GM19193 (cell line): ENCODE measurements around the gene TRERF1.

Source experiments
- POLR2A ChIP-seq: IDR thresholded peaks from 4 replicates; pipeline ENCODE4 v1.6.1; 2011; ENCODE audit not compliant: insufficient read depth, insufficient read length; ENCODE audit errors: extremely low read depth

The TRERF1 gene

DNA sequence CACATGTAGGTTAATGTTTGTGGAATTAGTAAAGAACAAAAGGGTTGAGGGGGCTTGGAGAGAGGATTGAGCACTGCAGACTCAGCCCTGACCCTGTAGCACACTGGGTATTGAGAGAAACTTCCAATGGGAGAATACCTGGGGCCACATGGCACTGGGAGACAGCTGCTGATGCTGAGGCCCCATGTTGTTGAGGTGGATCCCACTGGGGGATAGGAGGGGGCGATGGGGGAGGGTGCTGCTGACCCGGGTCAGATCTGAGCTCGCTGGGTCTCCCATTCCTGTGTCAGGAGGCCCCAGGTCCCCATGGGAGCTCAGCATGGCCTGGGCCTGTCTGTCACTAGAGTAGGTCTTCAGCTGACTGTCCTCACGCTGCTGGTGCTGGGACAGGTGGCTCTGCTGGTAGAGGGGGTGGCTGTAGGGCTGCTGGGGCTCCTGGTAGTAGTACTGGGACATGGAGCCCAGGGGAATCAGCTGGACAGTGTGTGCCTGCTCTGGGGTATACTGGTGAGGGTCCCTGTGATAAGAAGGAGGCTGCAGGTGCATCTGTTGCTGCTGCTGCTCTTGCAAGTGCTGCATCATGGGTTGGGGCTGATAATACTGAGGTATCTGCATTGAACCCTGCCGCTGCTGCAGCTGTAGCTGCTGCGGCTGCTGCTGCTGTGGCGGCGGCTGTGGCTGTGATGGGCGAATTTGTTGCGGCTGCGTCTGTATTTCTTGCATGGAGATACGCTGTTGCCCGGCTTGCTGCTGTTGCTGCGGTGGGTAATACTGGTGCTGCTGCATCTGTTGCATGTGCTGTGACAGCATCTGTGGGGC, 183.5 kb downstream of the TRERF1 start:
- TF ChIP-seq POLR2A, result no peak

DNA sequence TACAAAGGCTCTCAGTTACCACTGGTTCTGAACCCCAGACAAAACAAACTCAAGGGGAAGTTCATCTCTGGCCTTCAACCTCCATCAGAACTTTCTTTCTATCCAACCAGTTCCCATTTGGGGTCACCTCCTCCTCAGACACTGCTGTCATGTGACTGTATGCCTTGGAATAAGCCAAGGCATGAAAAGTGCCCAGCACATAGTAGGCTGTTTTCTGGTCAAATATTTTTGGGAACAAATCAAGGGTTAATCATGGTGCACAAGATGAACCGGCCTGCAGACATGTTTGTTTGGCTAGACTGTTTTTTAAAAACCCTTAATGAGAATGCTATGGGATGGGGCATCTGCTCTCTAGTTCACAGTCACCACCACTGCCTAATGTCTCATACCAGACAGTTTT, 185.2 kb downstream of the TRERF1 start:
- no peak for TF ChIP-seq POLR2A

DNA sequence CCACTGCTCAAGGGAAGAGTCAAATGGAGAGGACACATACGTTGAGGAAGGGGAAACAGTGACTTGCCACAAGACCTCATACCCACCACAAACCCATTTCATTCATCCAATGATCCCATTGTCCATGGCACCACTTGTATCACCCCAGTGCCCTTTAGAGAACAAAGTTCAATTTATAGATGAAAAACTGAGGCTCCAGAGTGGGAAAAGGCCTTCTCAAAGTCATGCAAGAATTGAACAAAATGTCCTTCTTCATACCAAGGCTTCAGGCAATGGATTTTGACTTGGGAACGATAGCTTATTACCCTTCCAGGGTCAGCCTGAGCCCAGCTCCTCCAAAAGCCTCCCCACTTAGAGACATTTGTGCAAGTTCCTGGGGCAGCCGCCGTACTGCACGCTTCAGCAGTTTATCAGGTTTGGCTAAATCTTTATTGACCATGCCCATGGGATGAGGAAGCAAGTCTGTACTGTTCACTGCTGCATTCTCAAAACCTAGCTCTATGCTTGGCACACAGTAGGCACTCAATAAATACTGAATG, 186.8 kb downstream of the TRERF1 start:
- no peak for TF ChIP-seq POLR2A

DNA sequence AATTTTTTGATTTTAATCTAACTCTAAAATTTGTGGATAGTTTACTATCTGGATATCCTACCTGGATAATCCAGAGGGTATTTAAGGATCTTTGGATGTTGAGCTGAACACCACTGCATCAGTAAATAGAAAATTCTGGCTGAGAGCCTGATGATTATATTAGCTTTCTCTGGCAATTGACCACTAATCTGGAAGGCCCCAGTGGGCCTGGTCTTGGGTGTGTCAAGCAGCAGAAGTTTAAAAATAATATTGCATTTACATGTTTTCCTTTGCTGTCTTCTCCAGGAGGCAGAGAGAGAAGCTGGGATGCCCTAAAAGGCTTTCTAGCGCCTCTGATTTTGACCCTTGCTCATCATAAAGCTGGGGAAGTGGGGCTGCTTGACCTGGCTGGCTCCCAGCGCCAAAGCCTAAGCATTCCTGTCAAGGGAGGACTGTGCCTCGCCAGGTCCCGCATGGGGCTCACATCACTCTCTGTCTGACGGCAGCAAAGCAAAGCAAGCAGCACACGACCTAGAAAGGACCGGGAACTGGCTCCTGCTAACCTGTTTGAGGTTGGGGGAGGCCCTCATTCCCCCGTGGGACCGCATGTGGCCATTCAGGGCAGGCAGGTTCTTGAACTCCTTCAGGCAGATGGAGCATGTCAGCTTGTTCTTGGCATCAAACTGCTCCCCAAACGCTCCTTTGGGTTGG, 187.4 kb downstream of the TRERF1 start:
- TF ChIP-seq POLR2A, result no peak

DNA sequence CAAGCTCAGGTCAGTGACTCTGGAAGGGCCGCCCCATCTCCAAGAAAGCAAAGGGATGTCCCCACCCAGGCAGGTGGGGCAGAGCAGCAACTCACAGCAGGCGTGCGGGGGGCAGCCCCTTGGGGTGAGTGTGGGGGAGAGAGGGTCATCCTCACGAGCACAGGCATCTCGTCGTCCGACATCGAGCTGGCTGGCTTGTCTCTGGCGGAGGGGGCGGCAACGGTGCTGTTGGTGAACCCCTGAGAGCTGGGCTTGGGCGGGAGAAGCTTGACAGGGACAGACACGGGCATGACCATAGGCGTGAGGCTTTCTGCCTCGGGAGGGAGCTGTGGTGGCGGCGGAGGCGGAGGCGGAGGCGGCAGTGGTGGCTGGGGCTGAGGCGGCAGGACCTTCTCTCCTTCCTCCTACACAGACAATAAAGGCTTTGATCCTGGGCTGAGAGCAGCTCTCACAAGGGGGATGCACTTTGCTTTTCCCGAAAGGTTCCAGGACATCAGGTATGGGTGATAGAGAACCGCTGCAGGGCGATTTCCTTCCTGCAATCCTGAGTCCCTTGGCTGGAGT, 188.5 kb downstream of the TRERF1 start:
- no peak for TF ChIP-seq POLR2A

DNA sequence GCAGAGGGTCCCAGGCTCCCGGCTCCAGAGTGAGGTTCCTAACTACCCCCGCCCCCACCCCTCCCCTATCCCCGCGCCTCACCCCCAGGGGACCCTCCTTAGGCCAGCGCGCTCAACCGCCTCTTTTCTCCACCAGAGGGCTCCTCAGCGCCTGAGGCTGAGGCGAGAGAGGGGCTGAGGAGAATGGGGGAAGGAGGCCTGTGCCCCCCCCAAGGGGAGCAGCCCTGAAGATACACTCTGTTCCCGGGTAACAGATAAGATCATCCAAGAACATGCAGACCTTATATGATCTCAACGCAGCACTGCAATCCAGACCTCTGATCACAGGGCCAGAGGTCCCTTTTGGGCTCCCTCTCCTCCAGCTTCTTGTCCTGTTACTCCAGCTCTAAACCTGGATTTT, 190.8 kb downstream of the TRERF1 start:
- TF ChIP-seq POLR2A, result no peak

DNA sequence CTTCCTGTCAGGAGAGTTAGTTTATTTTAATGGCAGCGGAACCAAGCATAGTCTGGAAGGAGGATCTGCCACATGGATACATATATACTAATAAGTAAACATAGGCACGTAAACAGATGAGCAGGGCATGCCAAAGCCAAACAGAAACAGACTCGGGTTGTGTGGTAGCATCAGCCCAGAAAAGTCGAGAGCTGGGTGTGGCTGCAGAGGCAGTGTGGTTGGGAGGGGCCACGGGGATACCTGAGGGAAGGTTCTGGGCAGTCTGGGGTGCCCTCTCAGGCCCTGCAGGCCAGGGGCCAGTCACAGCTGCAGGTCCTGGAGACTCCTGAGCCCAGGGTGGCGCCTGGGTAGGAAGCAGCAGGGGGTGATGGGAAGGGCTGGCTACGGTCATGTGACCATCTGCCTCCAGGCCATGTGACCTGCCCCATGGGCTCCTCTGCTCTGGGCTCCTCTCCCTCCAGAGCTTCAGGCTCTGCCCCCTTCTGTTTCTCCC, 191.3 kb downstream of the TRERF1 start:
- TF ChIP-seq POLR2A, result no peak

DNA sequence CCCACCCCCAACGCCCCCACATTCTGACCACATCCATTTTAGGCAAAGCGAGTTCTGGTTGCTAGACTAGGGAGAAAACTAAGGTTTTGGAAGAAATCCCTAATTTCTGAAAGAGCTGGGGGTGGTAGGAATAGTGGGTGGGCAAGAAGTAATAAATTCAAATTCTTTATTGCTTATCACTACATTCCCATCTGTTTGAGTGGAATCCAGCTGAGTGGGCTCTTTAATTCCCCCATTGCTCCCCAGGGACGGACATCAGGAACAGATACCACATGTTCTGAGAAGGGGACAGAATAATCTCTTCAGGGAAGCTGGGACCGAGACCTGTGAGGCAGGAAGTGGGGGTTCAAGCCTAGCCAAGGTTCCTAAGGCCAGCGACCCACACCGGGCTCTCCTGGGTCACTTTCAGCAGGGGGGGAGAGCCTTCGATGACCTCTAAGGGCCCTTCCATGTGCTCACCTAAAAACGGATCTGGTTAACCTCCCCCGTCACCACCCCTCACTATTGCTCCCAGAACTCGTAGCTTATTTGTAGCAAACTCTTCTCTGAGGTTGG, 191.8 kb downstream of the TRERF1 start:
- TF ChIP-seq POLR2A, result no peak

DNA sequence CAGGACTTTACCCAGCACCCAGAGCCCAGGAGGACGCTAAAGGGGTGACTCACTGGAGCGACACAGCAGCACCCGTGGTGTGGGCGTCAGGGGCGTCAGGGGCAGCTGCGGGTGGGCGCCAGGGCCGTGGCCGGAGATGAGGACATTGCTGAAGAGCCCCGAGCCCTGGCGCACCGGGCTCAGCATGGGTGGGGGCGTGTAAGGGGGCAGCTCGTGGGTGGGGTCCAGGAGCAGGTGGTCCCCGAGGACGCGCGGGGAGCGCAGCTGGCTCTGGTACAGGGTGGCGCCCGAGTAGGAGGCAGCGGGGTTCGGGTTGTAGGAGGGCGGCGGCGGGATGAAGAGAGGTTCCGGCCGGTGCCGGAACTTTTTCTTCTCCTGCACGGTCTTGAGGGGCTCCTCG, 192.4 kb downstream of the TRERF1 start:
- no peak for TF ChIP-seq POLR2A

DNA sequence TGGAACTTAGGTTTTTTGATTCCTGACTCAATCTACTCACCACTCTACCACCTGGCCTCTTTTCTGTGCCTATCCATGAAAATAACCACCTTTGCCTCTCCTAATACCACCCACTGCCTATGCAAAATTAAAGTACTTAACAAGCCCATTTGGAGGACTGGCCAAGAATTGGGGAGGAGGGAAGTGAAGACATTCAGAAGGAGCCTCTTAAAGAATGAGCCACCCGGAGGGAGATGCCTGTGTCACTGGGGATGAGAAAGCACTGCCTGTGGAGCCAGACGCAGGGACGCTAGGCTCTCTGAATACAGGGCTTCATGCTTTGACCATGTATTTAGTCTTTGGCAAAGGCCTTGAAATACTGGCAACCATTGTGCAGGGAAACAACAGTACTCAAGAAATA, 194.1 kb downstream of the TRERF1 start:
- TF ChIP-seq POLR2A, result no peak

DNA sequence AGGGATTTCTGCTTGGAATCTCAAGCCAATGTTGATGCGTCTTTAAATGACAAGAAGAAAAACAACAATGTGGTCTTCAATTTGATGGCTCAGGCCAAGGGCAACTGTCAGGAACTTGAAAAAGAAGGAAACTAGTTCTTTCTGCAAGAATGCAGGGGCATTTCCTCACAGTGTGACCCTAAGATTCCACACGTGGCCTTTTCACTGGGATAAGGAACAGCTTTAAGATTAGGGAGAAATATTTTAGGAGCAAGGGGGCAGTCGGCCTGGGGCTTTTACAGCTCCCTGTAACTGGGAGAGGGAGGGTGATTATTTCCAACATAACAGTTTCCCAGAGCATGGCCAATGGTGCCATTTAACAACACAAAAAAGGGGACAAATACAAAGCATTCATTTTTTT, 194.7 kb downstream of the TRERF1 start:
- TF ChIP-seq POLR2A, result no peak

DNA sequence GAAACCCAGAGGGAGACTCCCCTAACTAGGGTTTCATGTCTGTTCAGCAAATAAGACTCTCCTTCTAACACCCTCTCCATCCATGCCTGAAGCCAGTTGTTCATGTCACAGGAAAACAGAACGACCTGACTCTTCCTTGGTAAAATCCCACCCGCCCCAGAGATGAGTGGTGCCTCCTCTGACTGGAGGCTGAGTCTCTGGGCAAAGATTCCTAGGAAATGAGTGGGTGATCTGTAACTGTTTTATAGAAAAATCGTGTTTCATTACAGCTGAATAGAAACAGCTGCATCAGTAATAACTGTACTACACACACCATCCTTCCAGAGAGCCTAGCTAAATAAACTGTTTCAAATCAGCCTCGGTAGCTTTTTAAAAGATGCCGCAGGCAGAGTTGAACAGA, 196.7 kb downstream of the TRERF1 start:
- no peak for TF ChIP-seq POLR2A

DNA sequence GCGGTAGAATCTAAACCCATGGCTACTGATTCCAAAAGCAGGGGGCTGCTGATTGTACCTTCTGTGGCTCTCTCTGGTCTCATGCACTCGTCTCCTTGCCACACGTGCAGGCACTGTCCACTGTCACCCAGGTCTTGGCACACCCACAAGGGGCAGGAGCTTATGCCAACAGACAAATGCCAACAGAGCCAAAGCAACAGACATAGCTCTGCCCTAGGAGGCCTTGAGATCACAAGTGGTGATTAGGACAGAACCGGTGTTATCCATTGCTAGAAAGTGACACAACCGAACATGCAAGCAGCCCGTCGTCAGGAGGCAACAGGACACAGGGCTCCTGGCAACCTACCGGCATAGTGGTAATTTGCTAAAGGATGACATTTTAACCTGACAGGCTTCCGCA, 197.2 kb downstream of the TRERF1 start:
- no peak for TF ChIP-seq POLR2A

DNA sequence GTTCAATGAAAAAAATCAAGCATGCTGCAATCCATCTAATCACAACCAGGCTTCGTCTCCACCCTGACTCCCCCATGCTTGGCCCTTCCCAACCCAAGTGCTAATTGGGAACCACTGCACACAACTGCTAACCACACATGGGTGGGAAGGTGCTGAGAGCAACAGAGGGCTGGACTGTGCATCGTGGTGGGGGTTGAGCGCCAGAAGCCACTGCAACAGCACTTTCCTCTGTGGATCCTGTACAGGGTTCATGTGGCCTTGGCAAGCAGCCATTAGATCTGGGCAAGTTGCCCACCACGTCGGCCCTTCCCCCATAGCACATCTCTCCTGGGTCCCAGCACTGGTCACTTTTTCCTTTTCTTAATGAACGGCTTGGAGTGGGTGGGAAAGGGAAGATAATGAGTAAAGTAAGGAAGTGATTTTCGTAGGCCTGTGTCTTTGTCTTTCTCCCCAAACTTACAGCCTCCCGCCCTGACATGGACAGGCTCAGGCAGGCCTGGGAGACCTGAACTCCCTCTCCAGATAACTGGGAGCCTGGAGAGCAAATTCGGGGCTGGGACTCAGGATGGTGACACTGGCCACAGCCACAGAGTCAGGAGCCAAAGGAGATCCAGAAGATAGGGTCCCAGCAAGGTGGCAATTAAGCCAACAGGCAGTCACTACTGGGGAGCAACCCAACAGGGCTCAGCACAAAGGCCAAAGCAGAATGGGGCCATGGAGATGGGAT, 199.7 kb downstream of the TRERF1 start:
- TF ChIP-seq POLR2A, result no peak

DNA sequence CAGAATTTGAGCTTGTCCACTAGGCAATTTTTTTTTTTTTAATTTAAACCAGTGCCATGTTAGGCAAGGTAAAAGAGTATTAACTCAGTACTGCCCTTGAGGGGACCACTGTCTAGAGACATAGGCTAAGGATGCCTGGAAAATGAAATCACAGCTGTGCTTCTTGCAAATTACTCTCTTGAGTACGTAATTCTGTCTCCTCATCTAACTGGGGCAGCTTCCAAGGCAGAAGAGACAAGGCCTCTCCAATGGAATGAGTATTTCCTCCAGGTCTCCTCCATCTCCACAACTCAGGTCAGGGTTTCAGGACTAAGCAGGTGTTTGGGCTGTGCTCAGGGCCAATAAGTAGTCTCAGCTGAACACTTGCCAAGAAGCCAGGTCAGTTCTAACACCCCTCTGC, 200.2 kb downstream of the TRERF1 start:
- no peak for TF ChIP-seq POLR2A
